ENCODE results near the gene PDE4D.
"Not testable (repeated sequence)": the region's sequence is repeated elsewhere in the genome, so short reads cannot be mapped to it uniquely, and the experiment has no call there.

The PDE4D gene

GRCh38 chr5:59308685-59309084 lies 584.8 kb downstream of the PDE4D start:
- not testable (repeated sequence) for DNase-seq

DNA sequence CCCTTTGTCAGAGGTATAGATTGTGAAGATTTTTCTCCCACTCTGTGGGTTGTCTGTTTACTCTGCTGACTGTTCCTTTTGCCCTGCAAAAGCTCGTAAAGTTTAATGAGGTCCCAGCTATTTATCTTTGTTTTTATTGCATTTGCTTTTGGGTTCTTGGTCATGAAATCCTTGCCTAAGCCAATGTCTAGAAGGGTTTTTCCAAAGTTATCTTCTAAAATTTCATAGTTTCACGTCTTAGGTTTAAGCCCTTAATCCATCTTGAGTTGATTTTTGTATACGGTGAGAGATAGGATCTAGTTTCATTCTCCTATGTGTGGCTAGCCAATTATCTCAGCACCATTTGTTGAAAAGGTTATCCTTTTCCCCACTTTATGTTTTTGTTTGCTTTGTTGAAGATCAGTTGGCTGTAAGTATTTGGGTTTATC lies 590.2 kb downstream of the PDE4D start:
- not testable (repeated sequence) for DNase-seq

GRCh38 chr5:59302509-59302908 lies 591.0 kb downstream of the PDE4D start:
- DNase-seq: not testable (repeated sequence)

DNA sequence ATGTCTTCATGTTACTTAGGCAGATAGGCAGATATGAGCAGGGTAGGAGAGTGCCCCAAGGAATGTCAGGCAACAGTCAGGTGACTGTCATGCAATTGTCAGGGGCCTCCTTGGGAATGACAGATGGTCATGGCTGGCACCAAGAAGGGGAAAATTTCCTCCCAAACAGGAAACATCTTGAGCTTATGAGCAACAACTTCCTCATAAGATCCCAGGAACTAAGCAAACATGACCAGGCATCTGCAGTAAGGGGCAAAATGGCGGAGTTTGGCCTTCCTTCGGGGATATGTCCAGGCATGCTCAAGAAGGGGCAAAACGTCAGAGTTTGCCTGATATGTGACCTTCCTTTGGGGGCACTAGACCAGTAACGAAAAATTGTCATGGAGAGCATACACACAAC lies 591.8 kb downstream of the PDE4D start:
- DNase-seq: no peak

DNA sequence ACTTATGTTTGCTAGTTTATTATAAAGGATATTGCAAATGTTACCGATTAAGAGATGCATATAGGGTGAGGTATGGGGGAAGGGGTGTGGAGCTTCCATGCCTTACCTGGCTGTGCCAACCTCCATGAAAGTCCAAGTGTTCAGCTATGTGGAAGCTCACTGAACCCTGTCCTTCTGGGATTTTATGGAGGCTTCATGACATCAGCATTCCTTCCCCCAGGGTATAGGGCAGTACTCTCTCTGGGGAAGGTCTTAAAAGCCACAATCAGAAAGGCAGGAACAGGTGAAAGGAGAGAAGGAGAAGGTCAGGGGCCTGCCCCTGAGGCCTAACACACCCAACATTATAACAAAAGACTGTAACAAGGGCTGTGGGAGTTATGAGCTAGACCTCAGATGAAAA lies 592.6 kb downstream of the PDE4D start:
- DNase-seq: no peak

GRCh38 chr5:59299006-59299405 lies 594.5 kb downstream of the PDE4D start:
- DNase-seq: no peak

DNA sequence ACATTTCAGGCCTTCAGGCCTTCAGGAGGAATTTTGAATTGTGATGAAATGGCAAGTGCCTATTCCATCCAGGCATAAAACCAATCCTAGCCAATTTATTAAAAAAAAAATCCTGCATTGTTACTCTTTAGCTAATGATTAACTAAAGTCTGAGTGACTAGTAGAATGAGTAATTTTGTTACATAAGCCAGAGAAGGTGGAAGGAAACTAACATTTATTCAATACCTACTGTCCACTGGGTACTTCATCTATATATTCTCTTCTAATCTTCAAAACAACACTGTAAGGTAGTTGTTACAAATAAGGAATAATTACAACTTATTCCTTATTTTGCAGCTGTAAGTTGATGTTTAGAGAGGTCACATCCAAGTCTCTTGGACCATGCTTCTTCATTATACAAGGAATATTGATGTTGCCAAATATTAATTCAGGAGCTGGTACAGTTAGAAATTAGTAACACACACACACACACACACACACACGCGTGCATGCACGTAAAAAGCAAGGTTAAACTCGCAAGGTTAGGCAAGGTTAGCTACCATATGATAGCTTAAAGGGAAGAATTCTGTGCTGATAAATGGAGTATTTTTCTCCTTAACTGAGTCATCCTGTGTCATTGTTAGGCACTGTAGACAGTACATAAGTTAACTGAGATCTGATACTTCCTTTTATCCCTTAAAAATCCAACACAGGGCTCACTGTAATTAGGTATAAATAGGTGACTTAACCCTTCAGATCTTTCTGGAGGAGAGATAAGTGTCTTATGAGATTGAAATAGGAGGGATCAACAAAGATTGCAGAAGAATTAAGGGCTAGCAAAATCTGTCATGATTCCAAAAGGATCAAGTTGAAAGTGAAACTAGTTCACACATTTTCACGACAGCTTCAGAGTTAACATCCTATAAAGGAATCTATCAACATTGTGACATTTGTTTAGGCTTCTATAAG lies 596.9 kb downstream of the PDE4D start:
- DNase-seq: no peak

- DNase-seq: no peak
Observed at GRCh38 chr5:59293700-59294099, 599.8 kb downstream of the PDE4D start.

DNA sequence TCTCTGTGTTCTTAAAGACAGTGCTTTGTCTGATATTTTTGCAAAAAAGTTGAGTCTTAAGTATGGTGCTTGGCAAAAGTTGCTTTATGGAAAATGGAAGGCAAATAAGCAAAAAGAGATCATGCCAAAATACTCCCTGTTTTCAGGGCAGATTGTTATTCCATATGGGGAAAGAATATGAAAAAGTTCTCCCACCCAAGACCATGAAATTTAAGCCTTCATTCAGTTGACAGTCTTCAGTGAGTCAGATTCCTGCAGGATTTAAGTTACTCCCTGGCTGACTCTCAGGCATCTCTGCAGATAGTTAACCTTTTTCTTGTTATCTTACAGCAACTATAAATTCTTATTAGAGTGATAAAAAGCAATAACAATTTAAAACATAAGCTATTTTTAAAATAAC lies 601.6 kb downstream of the PDE4D start:
- no peak for DNase-seq

DNA sequence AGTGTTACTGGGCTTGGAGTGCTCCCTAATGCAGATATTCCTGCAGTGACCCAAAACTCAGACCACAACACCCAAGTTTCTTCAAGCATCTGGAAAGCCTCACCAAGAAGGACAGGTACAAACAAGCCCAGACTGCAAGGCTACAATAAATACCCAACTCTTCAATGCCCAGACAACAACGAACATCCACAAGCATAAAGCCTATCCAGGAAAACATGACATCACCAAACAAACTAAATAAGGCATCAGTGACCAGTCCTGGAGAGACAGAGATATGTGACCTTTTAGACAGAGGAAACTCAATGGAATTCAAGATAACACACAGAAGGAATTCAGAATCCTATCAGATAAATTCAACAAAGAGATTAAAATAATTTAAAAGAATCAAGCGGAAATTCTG lies 605.6 kb downstream of the PDE4D start:
- no peak for DNase-seq

DNA sequence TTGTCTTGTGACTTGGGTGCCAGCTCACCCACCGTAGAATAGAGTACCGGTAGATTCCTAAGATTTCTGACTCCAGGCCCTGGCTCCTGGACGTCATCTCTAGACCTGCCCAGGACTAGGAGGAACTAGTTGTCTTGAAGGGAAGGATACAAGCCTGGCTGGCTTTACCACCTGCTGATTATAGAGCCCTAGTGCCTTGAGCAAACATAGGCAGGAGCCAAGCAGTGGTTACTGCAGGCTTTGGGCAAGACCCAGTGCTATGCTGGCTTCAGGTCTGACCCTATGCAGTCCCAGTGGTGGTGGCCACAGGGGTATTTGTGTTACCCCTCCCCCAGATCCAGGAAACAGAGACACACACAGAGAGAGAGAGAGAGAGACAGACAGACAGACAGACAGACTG lies 606.2 kb downstream of the PDE4D start:
- DNase-seq: no peak

DNA sequence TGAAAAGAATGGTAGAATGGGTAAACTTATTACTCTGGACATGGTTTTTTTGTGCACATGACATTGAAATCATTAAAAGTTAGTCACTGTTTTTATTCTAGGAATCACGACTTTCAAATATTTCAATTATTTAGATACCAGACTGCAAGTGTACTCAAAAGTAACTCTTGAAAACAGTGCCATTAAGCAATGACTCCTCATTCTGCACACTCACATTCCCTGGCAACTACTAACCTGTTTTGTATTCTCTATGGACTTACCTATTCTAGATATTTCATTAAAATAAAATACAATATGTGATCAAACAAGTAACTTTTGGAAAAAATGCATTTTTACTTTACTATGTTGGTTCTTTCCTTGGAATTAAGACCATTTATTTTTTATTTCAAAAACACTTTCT lies 607.0 kb downstream of the PDE4D start:
- no peak for DNase-seq

GRCh38 chr5:59285300-59286016 lies 608.1 kb downstream of the PDE4D start:
- DNase-seq: no peak

DNA sequence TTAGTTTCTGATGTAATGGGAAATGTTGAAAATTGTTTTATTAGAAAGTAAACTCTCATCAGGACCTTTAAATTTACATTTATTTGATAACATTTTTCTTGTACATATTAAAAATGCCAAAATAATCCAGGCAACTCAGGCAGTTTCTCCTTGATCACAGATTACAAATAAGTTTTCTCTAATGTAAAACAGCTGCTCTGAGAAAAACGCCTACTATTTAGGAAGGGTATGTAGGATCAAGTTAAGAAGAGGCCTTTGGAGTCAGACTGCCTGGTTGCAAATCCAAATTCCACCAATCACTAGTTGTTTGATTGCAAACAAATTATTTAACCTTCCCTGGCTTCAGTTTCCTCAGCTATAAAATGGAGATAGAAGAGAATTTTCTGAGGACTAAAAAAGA lies 610.8 kb downstream of the PDE4D start:
- DNase-seq: no peak

DNA sequence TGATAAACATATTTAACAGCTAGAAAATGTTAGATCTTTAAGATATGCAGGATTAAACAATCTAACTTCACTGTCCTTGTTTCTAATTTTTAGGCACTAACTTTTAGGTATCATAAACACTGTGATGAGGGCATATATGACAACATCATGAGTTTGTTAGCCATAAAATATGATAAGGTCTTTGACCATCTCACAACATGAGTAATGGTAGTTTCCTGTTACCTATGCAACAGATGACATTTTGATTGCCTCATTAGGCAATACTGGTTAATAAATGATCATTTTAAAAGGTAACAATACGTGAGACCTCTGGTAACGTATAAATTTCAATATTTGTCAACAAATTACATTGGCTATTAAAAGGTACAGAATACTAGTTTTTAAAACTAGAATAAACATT lies 613.5 kb downstream of the PDE4D start:
- DNase-seq: no peak

GRCh38 chr5:59276917-59277372 lies 616.6 kb downstream of the PDE4D start:
- no peak for DNase-seq

GRCh38 chr5:59276325-59276675 lies 617.2 kb downstream of the PDE4D start:
- DNase-seq: no peak

- DNase-seq: no peak
Observed at GRCh38 chr5:59275510-59276324, 617.8 kb downstream of the PDE4D start.

- no peak for DNase-seq
Observed at GRCh38 chr5:59275170-59275509, 618.4 kb downstream of the PDE4D start.

DNA sequence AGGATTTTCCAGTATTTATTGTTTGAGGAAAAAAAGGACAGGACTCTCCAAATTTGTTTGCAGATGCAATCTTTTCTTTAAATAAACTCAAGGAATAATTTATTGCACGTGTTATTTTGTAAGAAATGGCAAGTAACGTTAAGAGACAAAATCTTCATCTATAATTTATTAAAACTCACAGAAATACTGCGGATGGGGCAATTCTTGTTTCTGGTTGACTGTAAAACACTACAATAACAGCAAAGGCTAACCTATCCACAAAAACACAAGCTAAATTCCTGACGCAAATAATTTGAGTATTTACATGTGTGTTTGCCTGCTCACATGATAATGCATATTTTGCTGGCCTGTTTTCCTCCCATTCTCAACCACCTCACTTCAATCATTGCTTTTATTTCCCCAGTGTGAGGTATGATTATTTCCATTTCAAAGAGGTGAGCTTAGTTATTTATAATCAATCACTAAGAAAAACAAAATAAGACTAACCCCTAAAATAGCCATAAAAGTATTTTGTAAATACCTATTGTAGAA lies 619.4 kb downstream of the PDE4D start:
- no peak for DNase-seq

- no peak for DNase-seq
Observed at GRCh38 chr5:59272809-59273427, 620.6 kb downstream of the PDE4D start.

- DNase-seq: no peak
Observed at GRCh38 chr5:59268756-59269415, 624.6 kb downstream of the PDE4D start.

Data from NCI-H226 (cell line).